Colonic mucosa (tissue), 4 donors: ENCODE measurements around the gene OR52H1. TPM values are rescaled to one million over a fixed set of nuclear protein-coding genes. Genes with fewer than 3 reads are reported as not detected.
"Not testable (repeated sequence)": the region's sequence is repeated elsewhere in the genome, so short reads cannot be mapped to it uniquely, and the experiment has no call there.

Experiments used
- DNase-seq: peaks from one replicate; pipeline ENCODE4 v3.0.0-alpha.2; 2020
- H3K27ac ChIP-seq: fragments of 200-600 bp; one replicate; pipeline ENCODE4 v1.8.0; 2021
- H3K27me3 ChIP-seq: fragments of 200-600 bp; one replicate; pipeline ENCODE4 v1.8.0; 2021
- H3K36me3 ChIP-seq: fragments of 200-600 bp; one replicate; pipeline ENCODE4 v1.8.0; 2021
- H3K4me1 ChIP-seq: fragments of 200-600 bp; one replicate; pipeline ENCODE4 v1.8.0; 2021; ENCODE audit warnings: mild to moderate bottlenecking
- H3K4me3 ChIP-seq: fragments of 200-600 bp; one replicate; pipeline ENCODE4 v1.8.0; 2021
- H3K9ac ChIP-seq, 2 donors: one replicate each; pipeline ENCODE4 v1.7.0; 2013; ENCODE audit warnings: control low read depth in 2 of 2, low read depth in 2 of 2, low read length in 2 of 2
- H3K9me3 ChIP-seq: fragments of 200-600 bp; one replicate; pipeline ENCODE4 v1.8.0; 2021
- CTCF ChIP-seq: fragments of 200-600 bp; IDR thresholded peaks from one replicate; pipeline ENCODE4 v1.8.0; 2022; ENCODE audit warnings: antibody characterized with exemption, mild to moderate bottlenecking
- intact Hi-C: fragments of 100-400 bp; cut with DNase I; formaldehyde crosslinking; loops from one replicate; pipeline ENCODE4 v1.14.1; 2022
- total RNA-seq, 2 donors: library from RNA; stranded (reverse); fragmentation: NEBNext Ultra II Directional in 1 of 2; extraction: Animal tissue kit (Norgen Biotek cat#: 25700) in 1 of 2; gene quantifications; one replicate each; pipeline ENCODE4 v1.2.1, GENCODE V29; 2021
- donor health status: healthy.
- donor health status: DM: no; HTN: no; CAD: no.
- donor health status: DM: no; HTN: no; CAD: no.

The OR52H1 gene
- total RNA-seq, 2 donors from 2014 or later: not detected

GRCh38 chr11:5591613-5592012 lies 43.3 kb upstream of the OR52H1 start:
- Histone ChIP-seq H3K4me1 (no peaks in the 10 kb centered on the region), H3K27ac (no peak overlapping the region), H3K36me3 (no peaks in the 10 kb centered on the region), H3K4me3 (no peak overlapping the region), H3K9me3 (no peaks in the 10 kb centered on the region), H3K9ac (no peak overlapping the region), H3K27me3 (no peaks in the 10 kb centered on the region)
- TF ChIP-seq CTCF: no peak
- no peak for DNase-seq
- intact Hi-C loops: no loop called here

- H3K9me3 ChIP-seq, intact Hi-C loops, H3K9ac ChIP-seq, H3K4me1 ChIP-seq, H3K36me3 ChIP-seq, H3K27me3 ChIP-seq, H3K27ac ChIP-seq, DNase-seq, H3K4me3 ChIP-seq: not testable (repeated sequence)
Observed at GRCh38 chr11:5589906-5590305, 41.6 kb upstream of the OR52H1 start.

DNA sequence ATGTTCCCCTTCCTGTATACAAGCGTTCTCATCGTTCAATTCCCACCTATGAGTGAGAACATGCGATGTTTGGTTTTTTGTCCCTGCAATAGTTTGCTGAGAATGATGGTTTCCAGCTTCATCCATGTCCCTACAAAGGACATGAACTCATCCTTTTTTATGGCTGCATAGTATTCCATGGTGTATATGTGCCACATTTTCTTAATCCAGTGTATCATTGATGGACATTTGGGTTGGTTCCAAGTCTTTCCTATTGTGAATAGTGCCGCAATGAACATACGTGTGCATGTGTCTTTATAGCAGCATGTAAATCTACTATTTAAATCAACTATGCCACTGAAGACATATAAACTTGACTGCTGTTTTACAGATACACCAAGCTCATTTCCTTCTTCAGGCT lies 36.1 kb upstream of the OR52H1 start:
- H3K4me1 ChIP-seq, H3K27me3 ChIP-seq, H3K9me3 ChIP-seq, H3K9ac ChIP-seq, DNase-seq, H3K27ac ChIP-seq, intact Hi-C loops, H3K36me3 ChIP-seq, H3K4me3 ChIP-seq: not testable (repeated sequence)

DNA sequence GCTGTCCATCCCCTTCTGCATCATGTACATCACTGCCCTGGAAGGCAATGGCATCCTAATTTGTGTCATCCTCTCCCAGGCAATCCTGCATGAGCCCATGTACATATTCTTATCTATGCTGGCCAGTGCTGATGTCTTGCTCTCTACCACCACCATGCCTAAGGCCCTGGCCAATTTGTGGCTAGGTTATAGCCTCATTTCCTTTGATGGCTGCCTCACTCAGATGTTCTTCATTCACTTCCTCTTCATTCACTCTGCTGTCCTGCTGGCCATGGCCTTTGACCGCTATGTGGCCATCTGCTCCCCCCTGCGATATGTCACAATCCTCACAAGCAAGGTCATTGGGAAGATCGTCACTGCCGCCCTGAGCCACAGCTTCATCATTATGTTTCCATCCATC lies 32.7 kb upstream of the OR52H1 start:
- Histone ChIP-seq H3K36me3 (no peaks in the 10 kb centered on the region), H3K4me3 (no peak overlapping the region), H3K9ac (no peak overlapping the region), H3K4me1 (no peaks in the 10 kb centered on the region), H3K27me3 (no peaks in the 10 kb centered on the region), H3K9me3 (no peaks in the 10 kb centered on the region), H3K27ac (no peak overlapping the region)
- DNase-seq: no peak
- intact Hi-C loops: no loop called here
- no peak for TF ChIP-seq CTCF

DNA sequence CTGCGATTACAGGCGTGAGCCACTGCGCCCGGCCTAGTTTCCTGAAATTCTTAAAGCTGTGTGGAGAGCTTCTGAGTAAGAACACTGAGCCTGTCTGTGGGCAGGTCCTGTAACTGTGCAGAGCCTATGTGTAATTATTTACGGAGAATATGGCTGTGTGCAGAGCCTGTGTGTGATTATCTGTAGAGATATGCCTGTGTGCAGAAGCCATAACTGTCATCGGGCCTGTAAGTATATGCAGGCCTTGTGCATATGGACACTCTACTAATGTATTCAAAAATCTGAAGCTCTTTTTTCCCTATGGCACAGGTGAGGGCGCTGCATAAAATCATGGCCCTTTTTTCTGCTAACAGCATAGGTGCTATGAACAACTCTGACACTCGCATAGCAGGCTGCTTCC lies 32.2 kb upstream of the OR52H1 start, which contains the start of gene OR52B6:
Gene OR52B6, plus strand, starts transcription at position 301 of the 400 bp plus-strand sequence. Its CDS starts 0 bp downstream, at position 301.
- Histone ChIP-seq H3K27ac (no peak within 1 kb of the TSS), H3K9me3 (no peaks in the 10 kb centered on the region), H3K36me3 (no peaks in the 10 kb centered on the region), H3K9ac (no peak within 1 kb of the TSS), H3K27me3 (no peaks in the 10 kb centered on the region), H3K4me3 (no peak within 1 kb of the TSS), H3K4me1 (no peaks in the 10 kb centered on the region)
- no peak for TF ChIP-seq CTCF
- intact Hi-C loops: no loop called here
- DNase-seq: no peak

DNA sequence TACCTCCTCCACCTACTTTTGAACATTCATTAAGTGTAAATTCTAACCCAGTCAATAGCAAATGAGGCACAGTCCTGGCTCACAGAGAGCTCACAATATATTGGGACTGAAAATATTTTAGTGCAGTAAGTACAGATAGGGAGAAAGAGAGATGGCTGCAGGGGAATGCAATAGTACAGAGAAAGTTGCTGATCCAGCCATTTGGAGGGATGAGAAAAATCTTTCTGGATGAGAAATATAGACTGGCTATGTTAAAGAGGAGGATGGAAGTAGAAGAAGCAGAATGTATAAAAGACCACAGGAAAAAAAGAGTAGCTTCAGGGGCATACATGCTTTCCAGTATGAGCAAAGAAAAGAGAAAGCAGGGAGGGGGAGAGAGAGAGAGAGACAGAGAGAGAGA lies 28.8 kb upstream of the OR52H1 start:
- Histone ChIP-seq H3K27me3 (no peaks in the 10 kb centered on the region), H3K27ac (no peak overlapping the region), H3K36me3 (no peaks in the 10 kb centered on the region), H3K4me1 (no peaks in the 10 kb centered on the region), H3K9me3 (no peaks in the 10 kb centered on the region), H3K9ac (no peak overlapping the region), H3K4me3 (no peak overlapping the region)
- no peak for TF ChIP-seq CTCF
- intact Hi-C loops: no loop called here
- no peak for DNase-seq

DNA sequence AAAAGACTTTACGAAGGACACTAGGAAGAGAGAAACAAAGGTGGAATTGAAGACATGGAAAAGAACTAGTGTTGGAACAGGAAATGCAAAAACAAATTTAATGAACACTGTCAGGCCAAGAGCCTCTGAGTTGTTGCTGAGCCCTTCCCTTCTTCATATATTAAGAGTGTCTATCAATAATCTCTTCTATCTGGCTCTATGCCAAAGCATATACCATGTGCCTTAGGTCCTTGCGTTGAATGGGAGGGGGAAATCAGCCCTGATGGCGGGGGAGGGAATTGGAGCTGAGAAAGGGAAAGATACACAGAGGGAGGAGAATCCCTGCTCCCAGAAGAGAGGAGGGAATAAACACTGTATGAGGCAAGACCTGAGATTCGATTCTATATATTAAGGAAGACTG lies 26.8 kb upstream of the OR52H1 start:
- Histone ChIP-seq H3K9ac (no peak overlapping the region), H3K4me3 (no peak overlapping the region), H3K27ac (no peak overlapping the region), H3K9me3 (no peaks in the 10 kb centered on the region), H3K36me3 (no peaks in the 10 kb centered on the region), H3K4me1 (no peaks in the 10 kb centered on the region), H3K27me3 (no peaks in the 10 kb centered on the region)
- TF ChIP-seq CTCF: no peak
- no peak for DNase-seq
- intact Hi-C loops: no loop called here
